HepG2 (cell line): ENCODE measurements around the gene HSDL2. TPM values are rescaled to one million over a fixed set of nuclear protein-coding genes. Genes with fewer than 3 reads are reported as not detected.

ENCODE experiments used
- HDAC1 ChIP-seq: sonication (generic); formaldehyde crosslinking; IDR thresholded peaks from 2 replicates; pipeline ENCODE4 v1.5.1; 2020; ENCODE audit warnings: mild to moderate bottlenecking, missing genetic modification reagents
- JARID2 ChIP-seq: sonication (generic); formaldehyde crosslinking; IDR thresholded peaks from 2 replicates; pipeline ENCODE4 v1.8.1; 2023; ENCODE audit warnings: missing genetic modification reagents, inconsistent platforms; ENCODE audit not compliant: insufficient replicate concordance
- KLF15 ChIP-seq: sonication (generic); formaldehyde crosslinking; IDR thresholded peaks from 2 replicates; pipeline ENCODE4 v1.8.1; 2023; ENCODE audit warnings: borderline replicate concordance, mild to moderate bottlenecking, inconsistent platforms, missing genetic modification reagents, mixed read lengths
- RBFOX2 ChIP-seq: fragments of 200-400 bp; formaldehyde crosslinking; IDR thresholded peaks from 2 replicates; pipeline ENCODE4 v1.6.1; 2017; ENCODE audit warnings: low read depth, mild to moderate bottlenecking, low read length
- RXRB ChIP-seq: IDR thresholded peaks from 2 replicates; pipeline ENCODE4 v1.6.1; 2016; ENCODE audit warnings: borderline replicate concordance, missing genetic modification reagents, missing compliant biosample characterization
- SIN3B ChIP-seq: fragments of 150-350 bp; IDR thresholded peaks from 2 replicates; pipeline ENCODE4 v1.6.1; 2014; ENCODE audit warnings: low read length
- SP140L ChIP-seq: sonication (generic); formaldehyde crosslinking; IDR thresholded peaks from 2 replicates; pipeline ENCODE4 v1.4.0; 2020; ENCODE audit warnings: missing genetic modification reagents, borderline replicate concordance
- TBX3 ChIP-seq: fragments of 450-650 bp; IDR thresholded peaks from 2 replicates; pipeline ENCODE4 v1.6.1; 2017; ENCODE audit warnings: antibody characterized with exemption, mild to moderate bottlenecking, inconsistent platforms, borderline replicate concordance
- ZFP37 ChIP-seq: sonication (generic); formaldehyde crosslinking; IDR thresholded peaks from 2 replicates; pipeline ENCODE4 v1.4.0; 2020; ENCODE audit warnings: missing genetic modification reagents, borderline replicate concordance
- ZMYM2 ChIP-seq: sonication (generic); formaldehyde crosslinking; IDR thresholded peaks from 2 replicates; pipeline ENCODE4 v1.8.0; 2022; ENCODE audit warnings: mild to moderate bottlenecking, missing genetic modification reagents
- ZNF253 ChIP-seq: sonication (generic); formaldehyde crosslinking; IDR thresholded peaks from 2 replicates; pipeline ENCODE4 v1.8.0; 2022; ENCODE audit warnings: mild to moderate bottlenecking, missing genetic modification reagents, borderline replicate concordance
- ZNF451 ChIP-seq: sonication (generic); formaldehyde crosslinking; IDR thresholded peaks from 2 replicates; pipeline ENCODE4 v1.5.0; 2020; ENCODE audit warnings: mild to moderate bottlenecking, missing genetic modification reagents
- ZNF609 ChIP-seq: sonication (generic); formaldehyde crosslinking; IDR thresholded peaks from 2 replicates; pipeline ENCODE4 v1.4.0; 2020; ENCODE audit warnings: mild to moderate bottlenecking, missing genetic modification reagents, borderline replicate concordance
- polyA plus RNA-seq, 8 experiments: library from polyadenylated mRNA; depleted of rRNA in 3 of 8; stranded (reverse) in 7 of 8; unstranded in 1 of 8; fragments of >200 nt; fragmentation: Illumina TruSeq in 4 of 8; extraction: Trizol in 4 of 8; gene quantifications; 2 replicates each; pipeline versions ENCODE4 v1.2.1 to v1.2.3, GENCODE V29; 2011 to 2016; ENCODE audit warnings: low read depth in 4 of 8, missing spikeins in 1 of 8, mixed read lengths in 1 of 8; ENCODE audit not compliant: insufficient read depth in 1 of 8
- total RNA-seq, 5 experiments: library from RNA; depleted of rRNA; stranded (reverse); fragments of >200 nt; fragmentation: Illumina TruSeq; extraction: Trizol; gene quantifications; 2 replicates each; pipeline ENCODE4 v1.2.3, GENCODE V29; 2016; ENCODE audit warnings: low read depth in 1 of 5
- TF ChIP-seq, protein P1 (sequence below): sonication (generic); formaldehyde crosslinking; IDR thresholded peaks from 2 replicates; pipeline ENCODE4 v1.8.0; 2022; ENCODE audit warnings: missing genetic modification reagents, low read depth, mild to moderate bottlenecking, borderline replicate concordance
- TF ChIP-seq, protein P2 (sequence below): sonication (generic); formaldehyde crosslinking; IDR thresholded peaks from 2 replicates; pipeline ENCODE4 v1.8.0; 2022; ENCODE audit warnings: mild to moderate bottlenecking, missing genetic modification reagents
- TF ChIP-seq, protein P3 (sequence below): IDR thresholded peaks from 2 replicates; pipeline ENCODE4 v1.6.1; 2012; ENCODE audit warnings: low read depth, low read length, improper control_type of control experiment
- TF ChIP-seq, protein P4 (sequence below): sonication (generic); formaldehyde crosslinking; IDR thresholded peaks from 2 replicates; pipeline ENCODE4 v1.4.0; 2020; ENCODE audit warnings: mild to moderate bottlenecking, missing genetic modification reagents

HSDL2 gene
- total and polyA plus RNA-seq, 2 of the 13 experiments (the other 11 are each of a cell fraction or from before 2014, with no cell fraction given), result 55.3 to 80.2 TPM

DNA sequence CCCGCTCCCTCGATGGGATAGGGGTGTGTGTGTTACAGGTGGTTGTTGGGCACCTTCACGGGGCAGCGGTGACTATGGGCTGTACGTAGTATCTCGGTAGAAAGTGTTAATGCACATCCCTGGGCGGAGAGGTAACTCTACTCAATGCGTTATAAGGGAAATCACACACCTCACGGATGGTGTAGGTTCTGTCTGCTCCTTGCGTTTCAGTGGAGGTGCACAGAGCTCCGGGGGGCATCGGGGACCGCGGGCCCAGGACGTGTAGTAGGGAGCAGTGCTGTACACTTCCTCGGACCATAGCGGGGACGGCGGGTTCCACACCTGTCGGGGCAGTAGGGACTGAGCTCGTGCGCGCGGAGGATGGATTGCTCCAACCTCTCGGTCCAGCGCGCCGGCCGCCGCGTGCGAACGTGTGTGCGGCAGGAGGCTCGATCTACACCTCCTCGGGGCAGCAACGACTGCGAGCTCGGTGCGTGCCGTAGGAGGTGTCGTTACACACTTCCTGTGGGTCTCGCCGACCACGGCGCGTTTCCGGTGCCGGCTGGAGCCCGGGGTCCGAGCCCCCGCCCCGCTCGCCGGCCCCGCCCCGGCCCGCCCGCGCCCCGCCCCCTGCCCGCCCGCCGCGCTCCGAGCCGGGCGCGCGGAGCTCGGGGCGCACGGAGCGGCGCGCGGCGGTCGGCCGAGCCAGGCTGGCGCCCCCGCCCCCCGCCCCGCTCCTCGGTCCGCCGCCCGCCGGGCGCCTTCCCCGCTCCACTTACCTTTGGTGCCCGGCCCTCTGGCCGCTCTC is 106.5 kb downstream of the HSDL2 start, which contains the start of gene KIAA1958 (continued):
- TF ChIP-seq, protein P1, sequence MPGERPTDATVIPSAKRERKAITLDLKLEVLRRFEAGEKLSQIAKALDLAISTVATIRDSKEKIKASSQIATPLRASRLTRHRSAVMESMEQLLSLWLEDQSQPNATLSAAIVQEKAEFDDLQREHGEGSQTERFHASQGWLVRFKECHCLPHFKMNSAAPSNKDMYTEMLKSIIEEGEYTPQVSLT, result peak; percentile 30; the same call in 1 of the 2 replicates
- TF ChIP-seq HDAC1 (CRISPR knock-in tag) (peak; percentile 83), RBFOX2 (peak; percentile 90), SP140L (CRISPR knock-in tag) (no peak), RXRB (CRISPR knock-in tag) (no peak), ZNF451 (CRISPR knock-in tag) (peak; percentile 95), JARID2 (CRISPR knock-in tag) (peak; percentile 34), ZNF609 (CRISPR knock-in tag) (peak; percentile 48; the same call in 1 of the 2 replicates), KLF15 (CRISPR knock-in tag) (peak; percentile 85; the same call in 1 of the 2 replicates), SIN3B (no peak), ZNF253 (CRISPR knock-in tag) (peak; percentile 92; the same call in 1 of the 2 replicates), TBX3 (peak; percentile 37; the same call in 1 of the 2 replicates), ZFP37 (0 out of 2 replicates have a peak, but pooled peaks have one; percentile 60), ZMYM2 (CRISPR knock-in tag) (peak; percentile 70; the same call in 1 of the 2 replicates)
- TF ChIP-seq, protein P2, sequence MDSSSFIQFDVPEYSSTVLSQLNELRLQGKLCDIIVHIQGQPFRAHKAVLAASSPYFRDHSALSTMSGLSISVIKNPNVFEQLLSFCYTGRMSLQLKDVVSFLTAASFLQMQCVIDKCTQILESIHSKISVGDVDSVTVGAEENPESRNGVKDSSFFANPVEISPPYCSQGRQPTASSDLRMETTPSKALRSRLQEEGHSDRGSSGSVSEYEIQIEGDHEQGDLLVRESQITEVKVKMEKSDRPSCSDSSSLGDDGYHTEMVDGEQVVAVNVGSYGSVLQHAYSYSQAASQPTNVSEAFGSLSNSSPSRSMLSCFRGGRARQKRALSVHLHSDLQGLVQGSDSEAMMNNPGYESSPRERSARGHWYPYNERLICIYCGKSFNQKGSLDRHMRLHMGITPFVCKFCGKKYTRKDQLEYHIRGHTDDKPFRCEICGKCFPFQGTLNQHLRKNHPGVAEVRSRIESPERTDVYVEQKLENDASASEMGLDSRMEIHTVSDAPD (CRISPR knock-in tag), result no peak; the same call in 1 of the 2 replicates
- TF ChIP-seq, protein P3, sequence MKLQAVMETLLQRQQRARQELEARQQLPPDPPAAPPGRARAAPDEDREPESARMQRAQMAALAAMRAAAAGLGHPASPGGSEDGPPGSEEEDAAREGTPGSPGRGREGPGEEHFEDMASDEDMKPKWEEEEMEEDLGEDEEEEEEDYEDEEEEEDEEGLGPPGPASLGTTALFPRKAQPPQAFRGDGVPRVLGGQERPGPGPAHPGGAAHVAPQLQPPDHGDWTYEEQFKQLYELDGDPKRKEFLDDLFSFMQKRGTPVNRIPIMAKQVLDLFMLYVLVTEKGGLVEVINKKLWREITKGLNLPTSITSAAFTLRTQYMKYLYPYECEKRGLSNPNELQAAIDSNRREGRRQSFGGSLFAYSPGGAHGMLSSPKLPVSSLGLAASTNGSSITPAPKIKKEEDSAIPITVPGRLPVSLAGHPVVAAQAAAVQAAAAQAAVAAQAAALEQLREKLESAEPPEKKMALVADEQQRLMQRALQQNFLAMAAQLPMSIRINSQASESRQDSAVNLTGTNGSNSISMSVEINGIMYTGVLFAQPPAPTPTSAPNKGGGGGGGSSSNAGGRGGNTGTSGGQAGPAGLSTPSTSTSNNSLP, result no peak
- TF ChIP-seq, protein P4, sequence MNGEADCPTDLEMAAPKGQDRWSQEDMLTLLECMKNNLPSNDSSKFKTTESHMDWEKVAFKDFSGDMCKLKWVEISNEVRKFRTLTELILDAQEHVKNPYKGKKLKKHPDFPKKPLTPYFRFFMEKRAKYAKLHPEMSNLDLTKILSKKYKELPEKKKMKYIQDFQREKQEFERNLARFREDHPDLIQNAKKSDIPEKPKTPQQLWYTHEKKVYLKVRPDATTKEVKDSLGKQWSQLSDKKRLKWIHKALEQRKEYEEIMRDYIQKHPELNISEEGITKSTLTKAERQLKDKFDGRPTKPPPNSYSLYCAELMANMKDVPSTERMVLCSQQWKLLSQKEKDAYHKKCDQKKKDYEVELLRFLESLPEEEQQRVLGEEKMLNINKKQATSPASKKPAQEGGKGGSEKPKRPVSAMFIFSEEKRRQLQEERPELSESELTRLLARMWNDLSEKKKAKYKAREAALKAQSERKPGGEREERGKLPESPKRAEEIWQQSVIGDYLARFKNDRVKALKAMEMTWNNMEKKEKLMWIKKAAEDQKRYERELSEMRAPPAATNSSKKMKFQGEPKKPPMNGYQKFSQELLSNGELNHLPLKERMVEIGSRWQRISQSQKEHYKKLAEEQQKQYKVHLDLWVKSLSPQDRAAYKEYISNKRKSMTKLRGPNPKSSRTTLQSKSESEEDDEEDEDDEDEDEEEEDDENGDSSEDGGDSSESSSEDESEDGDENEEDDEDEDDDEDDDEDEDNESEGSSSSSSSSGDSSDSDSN (CRISPR knock-in tag), result peak; percentile 86
